D341Med (cell line): ENCODE data around the gene ZNF621.
"Not testable (repeated sequence)": the region's sequence is repeated elsewhere in the genome, so short reads cannot be mapped to it uniquely, and the experiment has no call there.

ENCODE experiments used
- DNase-seq: peaks from one replicate; pipeline ENCODE4 v3.0.0; 2012; ENCODE audit warnings: low spot score

The ZNF621 gene

DNA sequence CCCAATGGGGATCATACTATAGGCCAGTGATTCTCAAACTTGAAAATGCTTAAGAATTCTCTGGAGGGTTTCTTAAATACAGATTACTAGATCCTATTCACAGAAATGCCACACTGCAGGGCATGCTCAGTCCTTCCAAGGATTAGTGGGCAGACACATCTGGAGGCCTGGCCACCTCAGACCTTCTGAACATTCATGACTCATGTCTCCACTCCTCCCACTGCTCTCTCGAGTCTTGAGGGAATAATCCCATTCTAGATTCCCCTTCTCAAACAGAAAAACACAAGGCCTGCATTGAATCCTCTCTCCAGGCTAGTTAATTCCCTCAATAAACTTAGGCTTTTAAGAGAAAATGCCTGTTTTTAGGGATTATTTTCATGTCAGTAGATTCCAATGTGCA lies 22.1 kb downstream of the ZNF621 start:
- peak; percentile 39 for DNase-seq

- no peak for DNase-seq
These were observed 25.4 kb downstream of the ZNF621 start for GRCh38 chr3:40550167-40550566.

GRCh38 chr3:40557575-40558161 lies 32.9 kb downstream of the ZNF621 start:
- DNase-seq, result no peak

DNA sequence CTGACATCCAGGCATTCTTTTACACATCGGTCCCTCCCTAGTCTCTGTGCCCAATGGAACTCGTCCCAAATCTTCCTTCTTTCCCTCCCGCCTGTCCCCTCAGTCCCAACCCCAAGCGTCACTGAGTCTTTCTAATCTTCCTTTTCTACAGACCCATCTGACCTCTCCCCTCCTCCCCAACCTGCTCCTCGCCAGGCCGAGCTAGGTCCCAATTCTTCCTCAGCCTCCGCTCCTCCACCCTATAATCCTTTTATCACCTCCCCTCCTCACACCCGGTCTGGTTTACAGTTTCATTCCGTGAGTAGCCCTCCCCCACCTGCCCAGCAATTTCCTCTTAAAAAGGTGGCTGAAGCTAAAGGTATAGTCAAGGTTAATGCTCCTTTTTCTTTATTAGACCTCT lies 37.7 kb downstream of the ZNF621 start:
- DNase-seq, result not testable (repeated sequence)

DNA sequence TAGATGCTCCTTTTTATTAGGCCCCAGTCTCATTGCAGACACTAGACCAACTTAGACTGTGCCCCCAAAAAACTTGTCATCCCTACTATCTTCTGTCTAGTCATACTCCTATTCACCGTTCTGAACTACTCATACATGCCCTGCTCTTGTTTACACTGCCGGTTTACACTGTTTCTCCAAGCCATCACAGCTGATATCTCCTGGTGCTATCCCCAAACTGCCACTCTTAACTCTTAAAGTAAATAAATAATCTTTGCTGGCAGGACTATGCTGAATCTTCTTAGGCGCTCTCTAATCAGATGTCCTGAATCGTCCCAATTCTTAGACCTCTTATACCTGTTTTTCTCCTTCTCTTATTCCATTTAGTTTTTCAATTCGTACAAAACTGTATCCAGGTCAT lies 40.9 kb downstream of the ZNF621 start:
- not testable (repeated sequence) for DNase-seq

GRCh38 chr3:40566694-40567093 lies 41.9 kb downstream of the ZNF621 start:
- DNase-seq, result no peak

- DNase-seq, result no peak
These were observed 47.8 kb downstream of the ZNF621 start for GRCh38 chr3:40572588-40572987.

DNA sequence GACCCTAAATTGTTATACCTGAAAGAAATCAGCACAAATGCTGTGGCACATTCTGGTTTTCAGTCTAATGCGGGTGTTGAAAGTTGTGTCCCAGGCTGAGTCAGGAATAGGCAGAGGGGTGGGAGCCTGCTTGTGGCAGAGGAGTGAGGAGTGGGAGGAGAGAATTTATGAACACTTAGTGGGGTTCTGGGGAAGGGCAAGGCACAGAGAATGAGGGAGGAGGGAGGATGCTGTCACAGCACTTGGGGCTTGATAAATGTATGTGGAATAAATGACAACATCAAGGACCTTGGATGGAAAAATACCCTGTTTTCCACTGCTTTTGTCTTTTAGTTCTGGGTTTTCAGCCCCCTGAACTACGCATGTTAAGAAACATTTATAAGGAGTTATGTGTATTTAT lies 49.3 kb downstream of the ZNF621 start:
- no peak for DNase-seq

DNA sequence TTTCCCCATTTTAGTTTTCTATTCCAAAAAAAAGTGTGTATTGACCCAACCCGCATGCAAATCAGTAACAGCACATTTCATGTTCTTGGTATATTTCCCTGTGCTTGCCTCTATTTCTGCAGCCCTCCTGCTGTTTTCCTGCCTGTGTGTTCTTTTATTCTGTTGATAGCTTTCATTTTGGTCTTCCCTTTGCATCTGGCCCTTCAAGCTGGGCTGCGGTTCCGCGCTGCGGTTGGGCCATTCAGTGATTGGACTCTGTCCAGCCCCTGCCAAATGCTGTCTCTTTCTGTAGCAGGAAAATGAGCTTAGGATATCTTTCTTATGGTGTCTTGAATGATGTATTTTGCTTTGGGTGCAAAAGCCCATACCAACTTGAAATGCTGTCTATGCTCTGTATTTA lies 49.9 kb downstream of the ZNF621 start:
- DNase-seq, result no peak

GRCh38 chr3:40576396-40576795 lies 51.6 kb downstream of the ZNF621 start:
- DNase-seq, result no peak

- peak; percentile 78 for DNase-seq
These were observed 55.8 kb downstream of the ZNF621 start for GRCh38 chr3:40580494-40581091.

DNA sequence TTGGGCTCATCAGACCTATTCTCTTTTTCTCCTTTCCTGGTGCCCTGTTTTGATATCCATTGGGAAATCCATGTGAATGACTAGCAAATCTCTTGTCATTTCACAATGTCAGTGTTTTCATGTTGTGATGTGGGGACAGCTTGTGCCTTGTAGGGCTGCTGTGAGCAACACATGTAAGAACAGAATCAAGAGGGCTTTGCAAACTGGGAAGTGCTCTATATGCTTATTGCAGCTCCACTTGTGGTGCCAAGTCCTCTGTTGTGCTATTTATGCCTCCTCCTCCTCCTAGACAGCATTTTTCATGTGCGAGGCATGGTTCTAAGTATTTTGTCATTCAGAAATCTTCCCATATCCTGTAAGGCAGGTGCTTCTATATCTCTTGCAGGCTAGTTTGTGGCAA lies 56.4 kb downstream of the ZNF621 start:
- DNase-seq, result no peak

- no peak for DNase-seq
These were observed 57.8 kb downstream of the ZNF621 start for GRCh38 chr3:40582401-40583027.

DNA sequence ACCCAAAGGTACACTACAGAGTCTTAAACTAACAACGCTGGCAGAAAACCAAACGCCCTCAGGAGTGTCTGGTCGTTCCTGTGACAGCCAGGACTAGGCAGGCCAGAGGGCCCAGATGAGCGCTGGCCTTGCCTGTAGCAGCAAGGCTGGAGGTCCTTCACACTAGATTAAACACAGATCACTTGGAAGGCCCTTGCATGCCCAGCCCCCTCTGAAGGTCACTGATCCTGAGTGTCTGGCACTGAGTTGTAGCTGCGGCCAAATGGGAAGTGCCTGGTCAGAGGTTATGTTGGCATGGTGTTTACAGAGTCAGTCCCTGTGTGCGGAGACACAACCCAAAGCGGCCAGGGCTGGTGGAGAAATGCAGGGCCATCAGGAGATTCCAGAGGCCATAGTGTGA lies 58.9 kb downstream of the ZNF621 start:
- DNase-seq, result no peak

DNA sequence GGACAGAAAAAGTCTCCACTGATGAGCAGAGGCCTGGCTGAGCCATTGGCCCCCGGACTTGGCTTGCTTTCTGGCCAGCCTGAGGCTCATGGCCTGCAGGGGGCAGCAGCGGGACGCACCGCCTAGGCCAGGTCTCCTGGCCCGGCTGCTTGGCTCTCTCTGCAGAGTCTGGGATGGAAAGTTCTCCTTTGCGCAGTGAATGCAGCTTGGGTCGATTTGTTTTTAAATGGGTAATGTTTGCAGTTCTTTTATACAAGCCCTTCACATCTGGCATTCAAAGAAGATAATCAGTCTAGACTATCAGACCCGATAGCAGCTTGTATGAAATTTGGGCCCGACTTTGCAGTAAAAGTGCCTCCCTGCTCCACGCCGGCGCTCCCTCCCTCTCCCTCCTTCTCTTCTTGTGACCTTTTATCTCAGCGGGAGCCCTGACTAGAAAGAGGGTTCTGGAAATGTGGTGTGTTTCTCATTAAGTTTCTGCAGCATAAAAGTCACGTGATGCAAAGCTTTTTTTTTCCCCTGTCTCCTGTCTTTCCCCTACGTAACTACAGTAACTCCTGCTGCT lies 59.9 kb downstream of the ZNF621 start:
- DNase-seq, result peak; percentile 89

DNA sequence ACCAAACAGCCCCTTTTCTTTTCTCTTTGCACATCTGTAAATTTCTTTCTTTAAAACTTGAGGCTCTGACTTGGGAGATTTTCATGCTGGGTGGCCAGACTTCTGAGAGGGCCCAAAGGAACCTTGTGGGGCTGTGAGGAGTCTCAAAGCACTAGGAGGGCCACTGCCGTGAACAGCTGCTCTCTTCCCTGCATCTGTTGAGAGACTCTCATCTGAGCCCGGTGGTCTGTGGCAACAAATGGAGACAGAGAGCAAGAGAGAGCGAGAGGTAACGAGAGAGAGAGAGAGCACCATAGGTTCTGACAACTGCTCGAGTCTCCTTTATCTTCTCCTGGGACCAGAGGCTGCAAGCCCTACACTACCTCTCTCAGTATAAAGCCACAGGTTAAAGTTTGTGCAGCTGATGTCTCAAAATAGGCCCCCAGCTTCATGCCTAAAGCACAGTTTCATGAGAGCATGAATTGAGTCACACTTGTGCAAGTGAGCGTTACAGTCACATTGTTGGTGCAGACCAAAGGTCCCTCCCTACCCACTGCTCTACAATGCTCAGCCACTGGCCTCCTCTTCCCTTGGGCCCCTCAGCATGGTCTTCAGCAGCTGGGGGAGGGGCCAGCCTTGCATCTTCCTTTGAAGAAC lies 60.7 kb downstream of the ZNF621 start:
- no peak for DNase-seq

DNA sequence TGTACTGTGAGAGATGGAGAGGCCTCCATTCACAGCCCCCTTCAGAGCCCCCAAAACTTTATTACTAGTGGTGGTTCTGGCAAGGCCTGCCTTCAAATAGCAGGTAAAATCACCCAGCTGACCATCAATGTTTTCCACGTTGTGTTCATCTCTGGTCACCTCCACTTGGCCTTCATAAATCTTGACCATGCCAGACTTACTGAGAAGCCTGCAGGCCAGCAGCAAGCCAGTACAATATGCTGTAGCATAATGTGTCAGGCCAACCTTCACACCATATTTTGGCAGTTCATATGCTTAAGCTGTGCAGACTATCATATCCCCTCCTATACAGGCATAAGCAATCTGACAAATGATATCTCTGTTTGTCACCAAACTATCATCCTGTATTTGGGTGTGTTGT lies 62.1 kb downstream of the ZNF621 start:
- DNase-seq, result no peak

- DNase-seq, result no peak
These were observed 63.6 kb downstream of the ZNF621 start for GRCh38 chr3:40588406-40588805.
